Thyroid gland (tissue), 4 donors: ENCODE results near the gene C11orf54. TPM values are rescaled to one million over a fixed set of nuclear protein-coding genes. Genes with fewer than 3 reads are reported as not detected.

Experiments
- DNase-seq, 2 donors: peaks; one replicate each; pipeline ENCODE4 v3.0.0-alpha.2; 2019
- H3K27ac ChIP-seq, 3 donors: fragments of 200-600 bp; sonication (generic); 1 replicate in 2 of 3; 2 replicates in 1 of 3; pipeline ENCODE4 v1.5.1; 2016 to 2019; ENCODE audit warnings: mild to moderate bottlenecking in 1 of 3, moderate library complexity in 1 of 3
- H3K27me3 ChIP-seq: fragments of 200-600 bp; sonication (generic); one replicate; pipeline ENCODE4 v1.5.1; 2019
- H3K36me3 ChIP-seq, 2 donors: fragments of 200-600 bp; sonication (generic); one replicate each; pipeline ENCODE4 v1.5.1; 2016 to 2019
- H3K4me1 ChIP-seq, 2 donors: fragments of 200-600 bp; sonication (generic); one replicate each; pipeline ENCODE4 v1.5.1; 2017 to 2019
- H3K4me3 ChIP-seq, 3 donors: fragments of 200-600 bp; sonication (generic); replicated peaks in 1 of 3; 1 replicate in 2 of 3; 2 replicates in 1 of 3; pipeline ENCODE4 v1.5.1; 2016; ENCODE audit warnings: mild to moderate bottlenecking in 1 of 3
- H3K9me3 ChIP-seq: fragments of 200-600 bp; sonication (generic); one replicate; pipeline ENCODE4 v1.5.1; 2017
- POLR2A ChIP-seq, 2 donors: fragments of 450-650 bp; IDR thresholded peaks; one replicate each; pipeline ENCODE4 v1.6.1; 2017; ENCODE audit warnings: antibody characterized with exemption in 2 of 2, mild to moderate bottlenecking in 2 of 2, moderate library complexity in 1 of 2
- WGBS, 2 donors: methylation state at CpG; one replicate each; pipeline ENCODE4 v1.1.5; 2017; 5-methylcytosine and 5-hydroxymethylcytosine counted together
- intact Hi-C: fragments of 100-400 bp; cut with DNase I; formaldehyde crosslinking; loops from one replicate; pipeline ENCODE4 v1.15.1; 2023
- total RNA-seq, 4 donors: library from RNA; depleted of rRNA; stranded (reverse); fragments of >200 nt; gene quantifications; one replicate each; pipeline ENCODE4 v1.2.3, GENCODE V29; 2016
- TF ChIP-seq, protein P1 (sequence below), 6 experiments: fragments of 200-600 bp in 3 of 6; fragments of 450-650 bp in 3 of 6; sonication (generic) in 3 of 6; IDR thresholded peaks; one replicate each; pipeline ENCODE4 v1.5.1; 2016 to 2019; ENCODE audit warnings: antibody characterized with exemption in 6 of 6, mild to moderate bottlenecking in 2 of 6, inconsistent platforms in 1 of 6, moderate library complexity in 1 of 6

Gene C11orf54
- total RNA-seq, 4 donors from 2014 or later = 46.6 to 71.4 (median 54.9) TPM

DNA sequence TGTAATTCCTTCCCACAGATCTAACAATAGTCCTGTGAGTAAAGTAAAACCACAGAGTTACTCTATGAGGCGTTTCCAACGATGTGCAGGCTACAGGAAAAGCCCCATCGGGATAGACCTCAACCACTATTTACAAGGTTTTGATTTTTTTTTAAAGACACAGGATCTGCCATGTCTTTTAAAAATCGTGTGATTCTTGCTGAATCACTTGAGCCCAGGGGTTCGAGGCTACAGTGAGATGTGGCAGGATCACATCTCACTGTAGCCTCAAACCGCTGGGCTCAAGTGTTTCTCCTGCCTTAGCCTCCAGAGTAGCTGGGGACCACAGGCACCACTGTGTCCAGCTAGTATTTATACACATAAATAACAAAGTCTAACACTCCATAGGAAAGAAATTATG is 8.0 kb upstream of the C11orf54 start:
- Histone ChIP-seq H3K36me3 (peaks cover 88 to 91% of the 10 kb centered on the region in 2 donors), H3K4me1 (peaks cover 6 to 10% of the 10 kb centered on the region in 2 donors), H3K4me3 (no peak overlapping the region), H3K9me3 (no peaks in the 10 kb centered on the region), H3K27me3 (no peaks in the 10 kb centered on the region), H3K27ac (no peak overlapping the region)
- intact Hi-C loops = no loop called here
- DNase-seq = no peak
- TF ChIP-seq, protein P1, sequence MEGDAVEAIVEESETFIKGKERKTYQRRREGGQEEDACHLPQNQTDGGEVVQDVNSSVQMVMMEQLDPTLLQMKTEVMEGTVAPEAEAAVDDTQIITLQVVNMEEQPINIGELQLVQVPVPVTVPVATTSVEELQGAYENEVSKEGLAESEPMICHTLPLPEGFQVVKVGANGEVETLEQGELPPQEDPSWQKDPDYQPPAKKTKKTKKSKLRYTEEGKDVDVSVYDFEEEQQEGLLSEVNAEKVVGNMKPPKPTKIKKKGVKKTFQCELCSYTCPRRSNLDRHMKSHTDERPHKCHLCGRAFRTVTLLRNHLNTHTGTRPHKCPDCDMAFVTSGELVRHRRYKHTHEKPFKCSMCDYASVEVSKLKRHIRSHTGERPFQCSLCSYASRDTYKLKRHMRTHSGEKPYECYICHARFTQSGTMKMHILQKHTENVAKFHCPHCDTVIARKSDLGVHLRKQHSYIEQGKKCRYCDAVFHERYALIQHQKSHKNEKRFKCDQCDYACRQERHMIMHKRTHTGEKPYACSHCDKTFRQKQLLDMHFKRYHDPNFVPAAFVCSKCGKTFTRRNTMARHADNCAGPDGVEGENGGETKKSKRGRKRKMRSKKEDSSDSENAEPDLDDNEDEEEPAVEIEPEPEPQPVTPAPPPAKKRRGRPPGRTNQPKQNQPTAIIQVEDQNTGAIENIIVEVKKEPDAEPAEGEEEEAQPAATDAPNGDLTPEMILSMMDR (IDR thresholded peaks at IDR 0.05) = no peak
- 82 to 83% methylated on average over 6 of the region's 6 CpGs for WGBS, 2 donors

DNA sequence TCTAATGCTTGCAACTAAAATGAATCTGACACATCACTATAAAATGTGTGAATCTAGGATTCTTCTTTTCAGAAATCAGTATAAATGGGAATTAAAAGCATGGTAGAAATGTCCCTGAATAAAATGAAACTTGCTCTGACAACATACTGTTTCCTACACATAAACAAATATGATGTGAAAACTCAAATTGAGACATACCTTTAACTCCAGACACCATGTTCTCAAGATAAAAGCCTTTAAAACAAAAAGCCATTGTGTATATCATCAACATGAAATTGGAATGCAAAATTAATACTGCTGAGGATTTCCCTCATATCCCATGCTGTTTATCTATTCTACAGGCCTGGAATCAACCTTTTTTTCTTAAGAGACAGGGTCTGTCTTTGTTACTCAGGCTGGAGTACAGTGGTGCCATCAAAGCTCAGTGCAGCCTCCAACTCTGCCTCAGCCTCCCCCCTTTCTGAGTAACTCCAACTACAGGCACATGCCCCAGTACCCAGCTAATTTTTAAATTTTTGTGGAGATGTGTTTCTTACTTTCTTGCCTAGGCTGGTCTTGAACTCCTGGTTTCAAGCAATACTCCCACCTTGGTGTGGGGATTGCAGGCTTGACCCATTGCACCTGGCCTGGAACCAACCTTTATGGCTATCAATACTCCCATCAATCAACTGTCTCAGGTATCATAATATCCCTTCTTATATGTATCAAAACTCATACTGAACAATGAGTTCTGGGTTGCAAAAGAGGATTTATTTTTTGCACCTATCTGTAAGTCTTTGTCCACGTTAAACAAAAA is 6.8 kb upstream of the C11orf54 start:
- TF ChIP-seq, protein P1 (IDR thresholded peaks at IDR 0.05) = no peak
- no peak for TF ChIP-seq POLR2A (IDR thresholded peaks at IDR 0.05)
- intact Hi-C loops = no loop called here
- Histone ChIP-seq H3K27ac (no peak overlapping the region), H3K4me3 (no peak overlapping the region), H3K4me1 (peaks cover 17 to 21% of the 10 kb centered on the region in 2 donors), H3K9me3 (no peaks in the 10 kb centered on the region), H3K27me3 (no peaks in the 10 kb centered on the region), H3K36me3 (peaks cover 76 to 84% of the 10 kb centered on the region in 2 donors)
- DNase-seq = no peak
- 91 to 96% methylated on average over 1 of the region's 1 CpG for WGBS, 2 donors

DNA sequence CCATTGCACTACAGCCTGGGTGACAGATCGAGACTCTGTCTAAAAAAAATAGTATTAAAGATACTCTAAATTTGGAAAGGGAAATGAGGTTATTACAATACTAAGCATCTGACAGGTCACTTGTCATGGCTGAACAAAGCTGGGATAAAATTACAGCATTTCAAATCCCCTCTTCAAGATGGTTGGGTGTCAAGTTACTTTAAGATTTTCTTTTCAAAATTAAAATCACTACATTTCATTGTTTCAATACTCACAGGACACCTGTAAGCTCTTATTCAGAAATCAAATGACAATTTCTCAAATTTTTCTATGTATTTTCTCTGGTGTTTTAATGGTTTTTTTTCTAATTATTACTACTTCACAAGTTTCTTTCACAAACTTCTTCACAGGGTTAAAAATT is 5.8 kb upstream of the C11orf54 start:
- WGBS, 2 donors = 94% methylated on average over 1 of the region's 1 CpG
- H3K36me3 ChIP-seq = peaks cover 68 to 74% of the 10 kb centered on the region in 2 donors
- intact Hi-C loops = no loop called here
- no peak for DNase-seq
- H3K9me3 ChIP-seq = no peaks in the 10 kb centered on the region
- no peaks in the 10 kb centered on the region for H3K27me3 ChIP-seq
- peaks cover 22 to 24% of the 10 kb centered on the region in 2 donors for H3K4me1 ChIP-seq
- H3K4me3 ChIP-seq = no peak overlapping the region
- TF ChIP-seq, protein P1 (IDR thresholded peaks at IDR 0.05) = no peak
- no peak for TF ChIP-seq POLR2A (IDR thresholded peaks at IDR 0.05)
- no peak overlapping the region for H3K27ac ChIP-seq

DNA sequence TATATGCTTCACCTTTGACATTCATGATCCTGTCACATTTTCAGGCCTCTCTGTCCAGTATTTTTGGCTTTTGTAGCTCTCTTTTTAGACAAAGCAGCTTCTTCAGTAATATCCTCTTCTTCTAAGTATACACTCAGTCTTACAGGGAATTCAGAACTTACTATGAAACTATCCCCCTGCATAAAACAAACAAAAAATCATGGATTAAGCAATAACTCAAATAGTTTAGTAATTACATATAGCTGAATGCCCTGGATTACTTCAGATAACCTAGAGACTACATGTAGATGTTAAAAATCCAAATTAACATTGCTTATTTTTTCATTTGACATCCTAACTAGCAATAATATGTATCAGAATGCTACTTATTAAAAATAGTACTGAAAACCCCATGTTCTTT is 5.3 kb upstream of the C11orf54 start:
- intact Hi-C loops = no loop called here

More for the DNA sequence above, 5.3 kb upstream of the C11orf54 start:
- H3K9me3 ChIP-seq = no peaks in the 10 kb centered on the region
- no peak for DNase-seq
- H3K27me3 ChIP-seq = no peaks in the 10 kb centered on the region
- TF ChIP-seq, protein P1 (IDR thresholded peaks at IDR 0.05) = no peak
- no peak for TF ChIP-seq POLR2A (IDR thresholded peaks at IDR 0.05)
- H3K4me3 ChIP-seq = no peak overlapping the region
- peaks cover 63 to 69% of the 10 kb centered on the region in 2 donors for H3K36me3 ChIP-seq
- H3K4me1 ChIP-seq = peaks cover 22 to 24% of the 10 kb centered on the region in 2 donors
- H3K27ac ChIP-seq = no peak overlapping the region
